ENCODE measurements around the gene NDUFC1.
"Not testable (repeated sequence)": the region's sequence is repeated elsewhere in the genome, so short reads cannot be mapped to it uniquely, and the experiment has no call there.

The NDUFC1 gene

DNA sequence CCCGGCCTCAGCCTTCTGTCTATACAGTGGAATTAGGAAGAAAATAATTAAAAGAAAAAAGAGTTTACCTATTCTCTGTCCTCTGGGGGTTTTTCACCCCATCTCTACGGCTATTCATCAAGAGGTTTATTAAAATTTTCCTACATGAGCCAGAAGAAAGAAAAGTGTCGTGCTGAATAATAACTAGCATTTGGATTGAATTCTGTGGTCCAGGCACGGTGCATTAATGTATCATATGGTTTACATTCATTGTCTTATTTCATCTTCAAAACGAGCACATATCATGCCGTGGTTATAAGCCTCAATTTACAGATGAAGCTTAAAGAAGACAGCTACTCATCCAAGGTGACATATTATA, 6.4 kb downstream of the NDUFC1 start:
- DNase-seq, result no peak

DNA sequence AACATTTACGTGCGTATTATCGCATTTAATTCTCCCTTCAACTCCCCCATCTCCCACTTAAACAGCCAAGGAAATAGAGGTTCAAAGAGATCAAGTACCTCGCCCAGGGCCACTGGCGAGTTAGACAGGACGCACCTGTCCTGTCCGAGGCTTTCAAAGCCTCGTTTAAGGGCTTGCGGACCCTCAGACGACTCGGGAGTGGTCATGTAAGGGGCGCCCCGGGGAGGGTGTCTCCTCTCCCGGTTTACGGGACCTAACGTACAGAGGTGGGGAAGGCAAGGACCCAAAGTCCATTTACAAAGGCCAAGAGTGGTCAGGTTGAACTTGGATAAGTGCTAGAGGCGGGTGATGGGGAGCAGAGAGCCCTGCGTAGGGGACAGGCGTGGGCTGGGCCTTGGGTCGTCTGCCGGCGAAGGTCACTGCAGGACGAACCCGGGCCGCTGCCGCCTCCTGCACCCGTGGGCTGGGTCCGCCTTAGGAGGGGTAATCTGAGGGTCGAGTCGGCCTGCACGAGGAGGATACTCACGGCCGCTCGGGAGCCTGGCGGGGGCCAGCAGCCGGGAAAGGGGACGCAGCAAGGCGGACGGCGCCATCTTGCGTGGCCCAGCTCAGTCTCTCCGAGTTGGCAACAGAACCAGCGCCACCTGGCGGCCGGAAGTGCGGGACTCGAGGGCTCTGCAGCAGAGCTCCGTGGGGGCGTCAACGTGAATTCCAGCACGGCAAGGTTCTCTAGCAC, 6.9 kb downstream of the NDUFC1 start:
- DNase-seq, result peak; percentile 39 to 79

- no peak for DNase-seq
Measured at GRCh38 chr4:139286186-139286698, 16.0 kb downstream of the NDUFC1 start.

DNA sequence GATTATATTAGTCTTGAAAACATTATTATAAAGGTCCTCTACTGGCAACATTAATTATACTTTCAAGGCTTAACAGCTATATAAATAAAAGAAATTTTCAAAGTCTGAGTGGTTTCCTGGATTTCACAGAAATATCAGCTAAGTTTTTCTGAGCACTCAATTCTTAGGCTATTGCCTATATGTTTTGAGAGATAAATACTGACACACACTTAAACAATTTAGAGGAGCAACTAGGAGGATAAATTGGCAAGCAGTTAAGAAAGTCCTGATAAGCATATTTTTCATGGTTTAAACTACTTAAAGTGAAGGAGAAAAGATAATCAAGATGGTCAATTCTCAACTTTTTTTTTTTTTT, 19.6 kb downstream of the NDUFC1 start:
- DNase-seq, result no peak

GRCh38 chr4:139282065-139282720, 20.1 kb downstream of the NDUFC1 start:
- DNase-seq, result no peak

GRCh38 chr4:139279760-139280620, 22.3 kb downstream of the NDUFC1 start, which contains the start of gene MGARP:
Gene MGARP, minus strand, starts transcription at chr4:139280225. Its CDS starts 67 bp downstream, at chr4:139280158.
- no peak for DNase-seq

GRCh38 chr4:139278912-139279759, 23.1 kb downstream of the NDUFC1 start:
- no peak for DNase-seq

GRCh38 chr4:139278485-139278884, 23.8 kb downstream of the NDUFC1 start:
- no peak for DNase-seq

GRCh38 chr4:139275281-139275735, 27.0 kb downstream of the NDUFC1 start:
- no peak for DNase-seq

DNA sequence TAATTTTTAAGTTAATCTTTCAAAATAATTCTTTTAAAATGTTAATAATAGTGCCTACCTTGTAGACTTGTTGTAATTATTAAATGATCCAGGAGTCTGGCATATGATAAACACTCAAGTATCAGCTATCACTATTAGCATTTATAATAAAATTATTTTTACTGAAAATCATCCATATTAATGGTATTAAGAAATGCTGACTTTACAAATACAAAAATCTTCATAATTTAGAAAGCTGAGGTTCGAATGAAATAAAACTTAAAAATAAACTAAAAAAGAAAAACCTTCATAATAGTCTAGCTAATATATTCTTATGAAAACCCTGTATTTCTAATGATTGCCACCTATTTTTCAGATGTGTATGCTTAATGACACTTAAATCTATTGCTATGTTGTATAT, 27.5 kb downstream of the NDUFC1 start:
- DNase-seq, result no peak

DNA sequence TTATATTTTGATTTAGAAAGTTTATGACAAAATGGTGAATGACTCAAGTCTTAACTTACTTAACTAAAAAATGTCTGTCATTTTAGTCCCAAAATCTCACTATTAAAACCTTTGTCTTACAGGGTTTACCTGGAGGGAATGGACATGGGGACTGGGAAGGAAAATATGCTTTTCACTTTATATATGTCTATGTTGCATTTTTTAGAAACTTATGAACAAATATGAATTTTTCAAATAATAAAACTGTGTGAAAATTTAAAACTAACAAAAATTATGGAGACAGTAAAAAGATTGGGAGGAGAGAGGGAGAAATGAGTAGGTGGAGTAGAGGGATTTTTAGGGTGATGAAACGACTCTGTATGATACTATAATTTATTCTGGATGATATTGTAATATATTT, 28.4 kb downstream of the NDUFC1 start:
- DNase-seq, result no peak

DNA sequence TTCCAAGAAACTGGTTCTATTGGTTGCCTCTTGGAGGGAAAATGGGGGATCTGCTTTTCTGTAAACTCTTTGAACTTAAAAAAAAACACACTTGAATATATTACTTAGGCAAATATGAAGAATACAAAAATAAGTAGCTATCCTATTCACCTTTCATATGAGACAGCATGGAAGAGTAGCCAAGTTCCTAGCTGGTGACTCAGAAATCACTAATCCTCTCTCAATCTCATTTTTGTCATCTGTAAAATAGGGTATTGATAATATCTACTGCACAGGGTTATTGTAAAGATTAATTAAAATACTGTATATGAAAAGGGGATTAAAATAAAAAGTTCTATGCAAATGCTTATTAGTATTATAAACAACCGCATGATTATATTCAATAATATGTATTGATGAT, 35.0 kb downstream of the NDUFC1 start:
- no peak for DNase-seq

- peak; percentile 24 to 64 for DNase-seq
Measured at GRCh38 chr4:139266583-139267257, 35.6 kb downstream of the NDUFC1 start.

DNA sequence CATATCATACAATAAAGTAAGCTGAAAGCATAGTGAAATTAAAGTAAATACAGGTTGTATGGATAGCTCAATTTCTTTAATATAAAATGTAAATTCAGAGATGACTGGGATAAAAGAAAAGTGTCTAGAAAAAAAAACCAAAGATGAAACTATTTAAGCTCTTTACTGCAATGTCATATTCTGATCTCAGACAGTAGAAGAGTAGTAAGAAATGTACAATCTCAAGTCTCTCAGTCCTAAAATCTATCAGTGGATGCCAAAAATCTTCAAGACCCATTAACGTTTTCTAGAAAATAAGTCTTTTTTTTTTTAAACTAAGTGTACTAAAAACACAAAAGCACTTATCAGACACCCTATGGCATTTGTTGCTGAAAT, 36.1 kb downstream of the NDUFC1 start:
- DNase-seq, result no peak

- no peak for DNase-seq
Measured at GRCh38 chr4:139265654-139266053, 36.6 kb downstream of the NDUFC1 start.

DNA sequence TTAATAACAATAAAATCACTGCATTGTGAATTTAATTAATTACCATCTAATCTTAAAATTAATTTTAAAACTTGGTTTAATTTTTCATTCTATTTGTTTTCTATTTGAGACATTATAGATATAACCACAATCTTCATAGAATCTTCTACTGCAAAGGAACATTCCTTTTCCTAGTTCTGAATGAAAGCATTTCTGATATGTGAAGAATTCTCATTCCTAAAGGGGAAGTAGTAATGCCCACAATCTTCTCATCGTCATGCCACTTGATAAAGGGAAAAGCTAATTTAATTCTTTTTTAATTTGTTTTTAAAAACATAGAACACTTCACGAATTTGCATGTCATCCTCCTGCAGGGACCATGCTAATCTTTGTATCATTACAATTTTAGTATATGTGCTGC, 45.9 kb downstream of the NDUFC1 start:
- no peak for DNase-seq

DNA sequence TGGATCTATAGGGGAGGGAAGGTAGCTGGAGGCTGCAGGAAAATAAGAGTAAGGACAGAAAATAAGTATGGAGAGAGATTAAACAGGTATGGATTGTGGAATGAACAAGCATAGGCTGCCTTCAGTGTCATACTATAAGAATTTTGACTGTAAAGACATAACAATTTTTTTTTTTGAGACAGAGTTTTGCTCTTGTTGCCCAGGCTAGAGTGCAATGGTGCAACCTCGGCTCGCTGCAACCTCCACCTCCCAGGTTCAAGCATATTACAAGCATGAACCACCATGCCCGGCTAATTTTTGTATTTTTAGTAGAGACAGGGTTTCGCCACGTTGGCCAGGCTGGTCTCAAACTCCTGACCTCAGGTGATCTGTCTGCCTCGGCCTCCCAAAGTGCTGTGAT, 46.7 kb downstream of the NDUFC1 start:
- not testable (repeated sequence) for DNase-seq

GRCh38 chr4:139253713-139254112, 48.6 kb downstream of the NDUFC1 start:
- no peak for DNase-seq

DNA sequence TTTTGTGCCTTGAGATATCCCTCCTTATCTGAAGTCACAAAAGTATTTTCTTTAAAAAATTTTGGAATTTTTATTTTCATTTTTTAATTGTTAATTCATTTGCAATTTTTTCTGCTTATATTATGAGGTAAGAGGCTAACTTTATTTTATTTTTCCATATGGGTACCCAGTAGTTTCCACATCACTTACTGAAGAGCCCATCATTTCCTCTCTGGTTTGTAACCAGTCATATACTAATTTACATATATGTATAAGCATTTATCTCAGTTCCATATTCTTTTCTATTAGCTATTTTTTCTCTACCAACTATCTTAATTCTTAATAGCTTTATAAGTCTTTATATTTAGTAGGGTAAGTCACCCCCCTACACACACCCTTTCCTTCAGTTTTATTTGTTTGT, 49.2 kb downstream of the NDUFC1 start:
- DNase-seq, result no peak

DNA sequence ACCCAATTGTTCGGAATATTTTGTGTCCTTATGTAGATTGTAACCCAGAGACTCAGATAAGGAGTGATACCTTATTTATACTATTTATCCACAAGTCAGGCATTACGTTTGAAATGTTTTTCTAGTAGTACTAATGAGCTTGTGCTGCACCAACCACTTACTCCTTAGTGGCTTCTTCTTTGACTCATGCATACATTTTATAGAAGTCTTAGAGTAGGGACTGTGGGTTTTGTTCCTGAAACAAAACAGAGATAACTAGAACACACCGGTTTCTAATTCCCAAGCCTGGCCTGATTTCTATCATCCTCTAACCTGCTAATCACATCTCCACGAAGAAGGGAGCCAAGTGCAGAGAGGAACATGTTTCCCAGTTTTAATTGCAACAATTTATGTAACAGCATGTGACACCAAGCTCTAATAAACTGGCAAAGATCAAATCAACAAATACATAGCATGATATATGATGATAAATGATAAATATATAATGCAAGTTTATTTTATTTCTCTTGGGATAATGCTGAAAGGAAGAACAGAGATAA, 54.5 kb downstream of the NDUFC1 start:
- DNase-seq, result no peak

GRCh38 chr4:139247241-139247640, 55.0 kb downstream of the NDUFC1 start:
- no peak for DNase-seq

- DNase-seq, result no peak
Measured at GRCh38 chr4:139246166-139246565, 56.1 kb downstream of the NDUFC1 start.
